ENCODE results near the gene ADCY4. TPM values are rescaled to one million over a fixed set of nuclear protein-coding genes. Genes with fewer than 3 reads are reported as not detected.
A peak's percentile ranks its signal among the peaks of the same experiment; 100 is the strongest.

Gene ADCY4
- polyA plus RNA-seq (2013): 1.3 TPM

DNA sequence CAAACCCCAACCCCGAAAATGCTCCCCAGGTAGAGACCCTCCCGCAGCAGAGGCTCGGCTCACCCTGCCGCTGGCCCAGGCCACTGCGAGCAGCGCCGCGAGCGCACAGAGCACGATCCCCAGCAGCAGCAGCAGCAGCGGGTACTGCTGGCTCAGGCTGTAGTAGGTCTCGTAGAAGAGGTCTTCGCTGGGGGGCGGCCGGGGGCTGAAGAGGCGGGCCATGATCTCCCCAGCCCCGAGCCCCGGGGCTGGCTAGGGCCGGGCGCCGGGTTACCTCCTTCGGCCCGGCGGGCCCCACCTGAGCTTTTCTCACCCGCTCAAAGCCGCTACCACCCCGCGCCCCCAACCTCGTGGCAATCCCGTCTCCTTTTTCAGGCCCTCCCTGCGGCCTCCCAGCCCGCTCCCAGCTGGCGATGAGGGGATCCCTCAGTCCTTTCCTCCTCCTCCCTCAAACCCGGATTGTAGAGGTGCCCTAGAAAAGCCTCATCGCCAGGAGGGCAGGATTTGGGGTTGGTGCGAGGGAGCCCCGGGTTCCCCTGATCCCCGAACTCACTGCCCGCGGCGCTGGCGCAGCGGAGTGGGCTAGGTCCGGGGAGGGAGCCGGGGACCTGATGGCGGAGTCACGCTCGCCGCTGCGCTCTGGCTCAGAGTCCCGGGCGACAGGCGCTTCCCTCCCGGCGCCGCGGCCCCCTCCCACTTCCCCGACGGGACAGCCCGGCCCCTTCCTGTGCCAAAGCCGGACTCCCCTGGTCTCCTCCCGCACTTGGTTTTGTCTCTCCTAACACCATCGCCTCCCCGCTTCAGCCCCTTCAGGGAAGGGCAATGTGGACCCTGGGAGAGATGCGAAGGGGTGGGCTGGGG, at the start of gene ADCY4:
Gene ADCY4, minus strand, starts transcription at position 641 of the 861 bp plus-strand sequence. Its CDS starts 419 bp downstream, at position 222.
- Histone ChIP-seq H3K27me3 (replicated peaks in 2 of 5; ENCODE audit: control insufficient read depth in 4 of 5, insufficient read depth in 5 of 5, low read length in 4 of 5) (peaks cover 0 to 34% (median 10%) of the 10 kb centered on the region in 5 experiments), H3K27ac (ENCODE audit: insufficient read depth in 1 of 2, low read depth in 1 of 2, low read length in 2 of 2, poor library complexity in 1 of 2, severe bottlenecking in 2 of 2) (no peak within 1 kb of the TSS), H3K9me3 (ENCODE audit: control extremely low read depth in 1 of 5, control insufficient read depth in 4 of 5, insufficient read depth in 2 of 5, low read depth in 1 of 5, low read length in 4 of 5) (no peaks in the 10 kb centered on the region), H3K4me1 (ENCODE audit: control extremely low read depth in 1 of 4, control insufficient read depth in 4 of 4, insufficient read depth in 4 of 4, low read length in 3 of 4) (peaks cover 15 to 71% (median 68%) of the 10 kb centered on the region in 4 experiments), H3K4me3 (ENCODE audit: control insufficient read depth in 1 of 7, extremely low read depth in 1 of 7, insufficient read depth in 4 of 7, low read depth in 2 of 7, low read length in 6 of 7) (peak within 1 kb of the TSS in 6 of 7 experiments; percentile 17 to 71 (median 52)), H3K36me3 (ENCODE audit: control insufficient read depth in 4 of 4, insufficient read depth in 4 of 4, low read length in 3 of 4) (peaks cover 0 to 18% (median 9%) of the 10 kb centered on the region in 4 experiments)
- POLR2A ChIA-PET: interaction anchor here (1.0 to 1.9 kb wide), 3 partner anchors 64 to 102 kb away, joined by 3 to 8 read pairs (median 4); partner anchors contain the start of gene NYNRIN
- WGBS (ENCODE audit: insufficient coverage): 2% methylated on average over 47 of the region's 65 CpGs
- DNase-seq: no peak
- CTCF ChIA-PET: interaction anchor here (1.0 to 21.7 kb wide), 14 partner anchors 10 to 120 kb away, joined by 3 to 488 read pairs (median 16); partner anchors contain the start of genes CBLN3, CIDEB, DHRS1 and KHNYN

DNA sequence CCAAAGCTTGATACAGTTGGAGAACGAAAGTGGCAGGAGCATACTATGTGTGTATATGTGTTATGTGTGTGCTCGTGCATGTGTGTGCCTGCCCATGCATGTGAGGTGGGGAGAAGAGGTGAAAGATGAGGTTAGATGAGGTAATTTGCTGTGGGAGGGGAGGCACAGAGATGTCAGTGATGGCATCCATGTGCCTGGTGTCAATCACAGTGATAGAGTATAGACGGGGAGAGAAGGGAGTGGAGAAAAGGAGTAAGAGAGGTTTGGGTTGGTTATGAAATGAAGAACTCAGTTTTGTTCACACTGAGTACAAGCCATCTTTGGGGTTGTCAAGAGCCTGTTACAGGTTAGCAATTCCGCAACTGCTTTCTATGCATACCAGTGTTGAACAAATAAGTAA, 49.3 kb upstream of the ADCY4 start:
- H3K27me3 ChIP-seq (replicated peaks in 2 of 5; ENCODE audit: control insufficient read depth in 4 of 5, insufficient read depth in 5 of 5, low read length in 4 of 5): no peaks in the 10 kb centered on the region
- H3K27ac ChIP-seq (ENCODE audit: insufficient read depth in 1 of 2, low read depth in 1 of 2, low read length in 2 of 2, poor library complexity in 1 of 2, severe bottlenecking in 2 of 2): no peak overlapping the region
- DNase-seq: no peak
- WGBS (ENCODE audit: insufficient coverage): 100% methylated on average over 4 of the region's 4 CpGs
- ChIA-PET CTCF (interaction anchor here (1.0 to 2.0 kb wide), 3 partner anchors 11 to 29 kb away, joined by 5 to 7 read pairs (median 6); no protein-coding TSS in a partner anchor), POLR2A (no interaction called here)
- no peaks in the 10 kb centered on the region for H3K36me3 ChIP-seq (ENCODE audit: control insufficient read depth in 4 of 4, insufficient read depth in 4 of 4, low read length in 3 of 4)
- no peaks in the 10 kb centered on the region for H3K9me3 ChIP-seq (ENCODE audit: control extremely low read depth in 1 of 5, control insufficient read depth in 4 of 5, insufficient read depth in 2 of 5, low read depth in 1 of 5, low read length in 4 of 5)
- no peak overlapping the region for H3K4me3 ChIP-seq (ENCODE audit: control insufficient read depth in 1 of 7, extremely low read depth in 1 of 7, insufficient read depth in 4 of 7, low read depth in 2 of 7, low read length in 6 of 7)
- peaks cover 0 to under 1% (median 0%) of the 10 kb centered on the region in 4 experiments for H3K4me1 ChIP-seq (ENCODE audit: control extremely low read depth in 1 of 4, control insufficient read depth in 4 of 4, insufficient read depth in 4 of 4, low read length in 3 of 4)

DNA sequence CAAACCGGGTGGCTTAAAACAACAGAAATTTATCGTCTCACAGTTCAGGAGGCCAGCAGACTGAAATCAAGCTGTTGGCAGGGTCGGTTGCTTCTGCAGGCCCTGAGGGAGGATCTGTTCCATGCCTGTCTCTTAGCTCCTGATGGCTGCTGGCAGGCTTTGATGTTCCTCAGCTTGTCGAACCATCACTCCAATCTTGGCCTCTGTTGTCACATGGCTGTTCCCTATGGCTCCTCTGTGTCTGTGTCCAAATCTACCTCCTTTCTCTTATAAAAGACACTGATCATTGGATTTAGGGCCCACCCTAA, 47.1 kb upstream of the ADCY4 start:
- ChIA-PET POLR2A (no interaction called here), CTCF (interaction anchor here (0.5 to 2.0 kb wide), 8 partner anchors 9 to 51 kb away, joined by 3 to 7 read pairs (median 4); no protein-coding TSS in a partner anchor)
- no peak for DNase-seq
- H3K27me3 ChIP-seq (replicated peaks in 2 of 5; ENCODE audit: control insufficient read depth in 4 of 5, insufficient read depth in 5 of 5, low read length in 4 of 5): no peaks in the 10 kb centered on the region
- no peak overlapping the region for H3K27ac ChIP-seq (ENCODE audit: insufficient read depth in 1 of 2, low read depth in 1 of 2, low read length in 2 of 2, poor library complexity in 1 of 2, severe bottlenecking in 2 of 2)
- H3K9me3 ChIP-seq (ENCODE audit: control extremely low read depth in 1 of 5, control insufficient read depth in 4 of 5, insufficient read depth in 2 of 5, low read depth in 1 of 5, low read length in 4 of 5): no peaks in the 10 kb centered on the region
- H3K4me3 ChIP-seq (ENCODE audit: control insufficient read depth in 1 of 7, extremely low read depth in 1 of 7, insufficient read depth in 4 of 7, low read depth in 2 of 7, low read length in 6 of 7): no peak overlapping the region
- 94% methylated on average over 3 of the region's 4 CpGs for WGBS (ENCODE audit: insufficient coverage)
- H3K36me3 ChIP-seq (ENCODE audit: control insufficient read depth in 4 of 4, insufficient read depth in 4 of 4, low read length in 3 of 4): no peaks in the 10 kb centered on the region
- H3K4me1 ChIP-seq (ENCODE audit: control extremely low read depth in 1 of 4, control insufficient read depth in 4 of 4, insufficient read depth in 4 of 4, low read length in 3 of 4): peaks cover 0 to 9% (median 3%) of the 10 kb centered on the region in 4 experiments

DNA sequence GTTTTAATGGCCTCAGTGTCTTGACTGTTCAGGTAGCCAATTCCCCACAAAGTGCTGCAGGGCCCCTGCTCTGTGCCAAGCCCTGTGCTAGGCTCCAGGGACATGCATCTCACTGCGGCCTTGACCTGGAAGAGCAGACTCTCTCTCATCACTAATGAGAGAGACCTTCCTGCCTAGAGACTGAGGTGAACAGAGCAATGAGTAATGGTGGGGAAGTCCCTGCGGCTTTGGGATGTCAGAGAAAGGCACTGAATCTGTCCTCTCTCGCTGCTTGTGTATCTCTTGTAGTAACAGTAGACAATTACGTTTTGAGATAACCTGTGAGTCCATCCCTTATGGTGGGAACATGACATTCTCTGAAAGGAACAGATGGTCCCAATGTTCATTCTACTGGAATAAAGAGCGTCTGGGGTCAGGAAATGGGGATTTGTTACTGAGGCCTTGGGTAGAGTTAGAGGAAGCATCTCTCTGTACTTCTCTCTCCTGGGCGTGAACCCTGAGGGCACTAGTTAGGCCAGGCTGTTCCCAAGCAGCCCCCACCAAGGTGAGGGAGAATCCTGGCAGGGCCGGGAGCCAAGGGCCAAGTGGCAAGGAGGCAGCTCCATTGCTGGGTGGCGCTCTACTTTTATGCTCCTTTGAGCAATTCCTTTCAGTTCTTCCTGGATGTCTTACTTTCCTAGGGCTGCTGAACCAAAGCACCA, 46.6 kb upstream of the ADCY4 start:
- DNase-seq: no peak
- Histone ChIP-seq H3K27me3 (replicated peaks in 2 of 5; ENCODE audit: control insufficient read depth in 4 of 5, insufficient read depth in 5 of 5, low read length in 4 of 5) (no peaks in the 10 kb centered on the region), H3K4me3 (ENCODE audit: control insufficient read depth in 1 of 7, extremely low read depth in 1 of 7, insufficient read depth in 4 of 7, low read depth in 2 of 7, low read length in 6 of 7) (no peak overlapping the region), H3K4me1 (ENCODE audit: control extremely low read depth in 1 of 4, control insufficient read depth in 4 of 4, insufficient read depth in 4 of 4, low read length in 3 of 4) (peaks cover 0 to 14% (median 7%) of the 10 kb centered on the region in 4 experiments), H3K36me3 (ENCODE audit: control insufficient read depth in 4 of 4, insufficient read depth in 4 of 4, low read length in 3 of 4) (no peaks in the 10 kb centered on the region), H3K27ac (ENCODE audit: insufficient read depth in 1 of 2, low read depth in 1 of 2, low read length in 2 of 2, poor library complexity in 1 of 2, severe bottlenecking in 2 of 2) (no peak overlapping the region), H3K9me3 (ENCODE audit: control extremely low read depth in 1 of 5, control insufficient read depth in 4 of 5, insufficient read depth in 2 of 5, low read depth in 1 of 5, low read length in 4 of 5) (no peaks in the 10 kb centered on the region)
- 94% methylated on average over 6 of the region's 8 CpGs for WGBS (ENCODE audit: insufficient coverage)
- ChIA-PET CTCF (interaction anchor here (1.0 to 1.6 kb wide), 4 partner anchors 8 to 44 kb away, joined by 3 to 6 read pairs (median 4); no protein-coding TSS in a partner anchor), POLR2A (no interaction called here)

DNA sequence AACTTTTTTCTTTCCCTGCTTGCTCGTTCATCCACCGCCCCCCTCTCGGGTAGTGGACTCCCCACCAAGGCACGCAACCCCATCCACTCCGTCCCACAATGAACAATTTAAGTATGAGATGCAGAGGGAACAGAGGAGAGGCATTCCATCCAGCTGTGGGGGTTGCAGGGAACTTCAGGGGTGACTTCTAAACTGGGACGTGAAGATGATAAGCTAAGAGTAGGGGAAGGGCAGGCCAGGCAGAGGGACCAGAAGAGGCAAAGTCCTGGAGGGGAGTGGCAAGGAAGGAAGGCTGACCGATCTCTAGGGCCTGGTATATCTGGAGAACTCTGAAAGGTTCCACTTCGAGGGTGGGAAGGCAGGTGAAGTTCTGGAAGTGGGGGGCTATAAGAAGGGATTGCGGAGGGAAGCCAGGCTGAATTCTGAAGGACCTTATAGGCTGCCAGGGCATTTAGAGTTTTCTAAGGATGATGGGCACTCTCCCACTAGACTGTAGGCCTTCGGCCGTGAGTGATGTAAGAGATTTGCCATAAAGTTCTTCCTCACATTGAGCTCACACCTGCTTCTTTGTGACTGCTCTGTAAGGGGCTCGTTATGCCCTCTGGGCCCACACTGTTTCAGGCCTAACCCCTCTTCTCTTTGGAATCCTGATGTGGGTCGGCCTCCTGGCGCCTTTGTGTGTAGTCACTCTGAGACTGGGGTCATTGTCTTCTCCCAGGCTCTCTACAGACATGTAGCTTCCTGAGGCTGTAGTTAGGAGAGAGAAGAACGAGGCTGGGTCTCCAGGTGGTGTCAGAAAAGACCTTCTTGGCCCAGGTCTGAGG, 45.2 kb upstream of the ADCY4 start:
- Histone ChIP-seq H3K4me3 (ENCODE audit: control insufficient read depth in 1 of 7, extremely low read depth in 1 of 7, insufficient read depth in 4 of 7, low read depth in 2 of 7, low read length in 6 of 7) (no peak overlapping the region), H3K4me1 (ENCODE audit: control extremely low read depth in 1 of 4, control insufficient read depth in 4 of 4, insufficient read depth in 4 of 4, low read length in 3 of 4) (peaks cover 0 to 17% (median 9%) of the 10 kb centered on the region in 4 experiments), H3K9me3 (ENCODE audit: control extremely low read depth in 1 of 5, control insufficient read depth in 4 of 5, insufficient read depth in 2 of 5, low read depth in 1 of 5, low read length in 4 of 5) (no peaks in the 10 kb centered on the region), H3K27me3 (replicated peaks in 2 of 5; ENCODE audit: control insufficient read depth in 4 of 5, insufficient read depth in 5 of 5, low read length in 4 of 5) (no peaks in the 10 kb centered on the region), H3K27ac (ENCODE audit: insufficient read depth in 1 of 2, low read depth in 1 of 2, low read length in 2 of 2, poor library complexity in 1 of 2, severe bottlenecking in 2 of 2) (no peak overlapping the region), H3K36me3 (ENCODE audit: control insufficient read depth in 4 of 4, insufficient read depth in 4 of 4, low read length in 3 of 4) (no peaks in the 10 kb centered on the region)
- DNase-seq: no peak
- WGBS (ENCODE audit: insufficient coverage): 90% methylated on average over 8 of the region's 15 CpGs
- ChIA-PET POLR2A (interaction anchor here (1.1 kb wide), 1 partner anchor 13 kb away, joined by 4 read pairs; no protein-coding TSS in a partner anchor), CTCF (interaction anchor here (0.6 to 2.6 kb wide), 9 partner anchors 8 to 47 kb away, joined by 3 to 10 read pairs (median 5); no protein-coding TSS in a partner anchor)

DNA sequence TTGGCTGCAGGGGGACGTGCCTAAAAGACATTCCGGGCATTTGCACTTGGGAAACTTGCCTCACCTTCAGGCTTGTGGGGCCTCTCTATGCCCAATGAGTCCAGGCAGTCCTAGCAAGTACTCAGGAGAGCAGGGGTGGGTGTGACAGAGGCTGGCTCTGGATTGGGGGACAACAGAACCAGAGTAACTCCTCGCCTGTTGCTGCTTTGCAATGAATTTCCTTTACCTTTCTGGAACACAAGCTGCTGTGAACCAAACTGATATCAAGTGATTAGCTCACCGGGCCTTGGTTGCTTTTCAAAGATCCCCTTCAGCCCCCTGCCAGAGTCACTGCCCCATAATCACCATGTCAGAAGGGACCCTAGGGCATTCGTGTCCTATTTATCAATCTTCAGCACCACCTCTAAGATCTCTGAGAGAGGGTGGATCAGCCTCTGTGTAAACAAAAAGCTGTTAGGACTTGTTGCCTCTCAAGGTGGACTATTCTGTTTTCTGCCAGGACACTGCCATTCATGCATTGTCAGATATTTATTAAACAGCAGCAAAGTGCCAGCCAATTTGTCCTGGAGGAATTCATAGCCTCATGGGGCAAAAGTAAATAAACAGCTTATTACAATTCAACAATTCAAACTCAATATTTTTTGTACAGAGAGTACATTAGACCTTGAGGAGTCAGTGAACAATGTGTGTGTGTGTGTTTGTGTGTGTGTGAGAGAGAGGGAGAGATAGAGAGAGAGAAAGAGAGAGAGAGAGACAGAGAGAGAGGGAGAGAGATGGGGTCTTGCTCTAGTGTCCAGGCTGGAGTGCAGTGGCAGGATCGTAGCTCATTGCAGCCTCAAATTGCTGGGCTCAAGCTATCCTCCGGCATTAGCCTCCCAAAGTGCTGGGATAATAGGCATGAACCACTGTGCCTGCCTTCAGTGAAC, 44.4 kb upstream of the ADCY4 start:
- WGBS (ENCODE audit: insufficient coverage): 99% methylated on average over 7 of the region's 7 CpGs
- Histone ChIP-seq H3K27ac (ENCODE audit: insufficient read depth in 1 of 2, low read depth in 1 of 2, low read length in 2 of 2, poor library complexity in 1 of 2, severe bottlenecking in 2 of 2) (no peak overlapping the region), H3K9me3 (ENCODE audit: control extremely low read depth in 1 of 5, control insufficient read depth in 4 of 5, insufficient read depth in 2 of 5, low read depth in 1 of 5, low read length in 4 of 5) (no peaks in the 10 kb centered on the region), H3K27me3 (replicated peaks in 2 of 5; ENCODE audit: control insufficient read depth in 4 of 5, insufficient read depth in 5 of 5, low read length in 4 of 5) (no peaks in the 10 kb centered on the region), H3K4me3 (ENCODE audit: control insufficient read depth in 1 of 7, extremely low read depth in 1 of 7, insufficient read depth in 4 of 7, low read depth in 2 of 7, low read length in 6 of 7) (no peak overlapping the region), H3K4me1 (ENCODE audit: control extremely low read depth in 1 of 4, control insufficient read depth in 4 of 4, insufficient read depth in 4 of 4, low read length in 3 of 4) (peaks cover 0 to 17% (median 9%) of the 10 kb centered on the region in 4 experiments), H3K36me3 (ENCODE audit: control insufficient read depth in 4 of 4, insufficient read depth in 4 of 4, low read length in 3 of 4) (no peaks in the 10 kb centered on the region)
- CTCF ChIA-PET: interaction anchor here (0.6 to 2.6 kb wide), 13 partner anchors 9 to 96 kb away, joined by 3 to 12 read pairs (median 6); no protein-coding TSS in a partner anchor
- no peak for DNase-seq
- POLR2A ChIA-PET: interaction anchor here (1.1 kb wide), 1 partner anchor 14 kb away, joined by 4 read pairs; no protein-coding TSS in a partner anchor

Measured in common myeloid progenitor, CD34-positive (primary cell).